GM12878 (cell line): ENCODE results near the gene DOCK9. TPM values are rescaled to one million over a fixed set of nuclear protein-coding genes. Genes with fewer than 3 reads are reported as not detected.

Experiments used
- ATAC-seq: fragments of 200-7000 bp; cut with Tn5 transposase; 3 replicates; pipeline ENCODE4 v1.9.1; 2020; ENCODE audit warnings: mild to moderate bottlenecking, moderate library complexity
- BruUV-seq: library from RNA; stranded (reverse); fragments of 400-500 nt; replicated peaks from 2 replicates; lab custom pipeline; 2021; lab: Mats Ljungman, UMichigan
- CTCF ChIA-PET: fragments of 300-600 bp; sonication (Branson Sonifier 250); formaldehyde crosslinking; extraction: SDS; loops from one replicate; lab custom pipeline; 2021; ENCODE audit warnings: inconsistent platforms; lab: Yijun Ruan, JAX
- POLR2A ChIA-PET: fragments of 350-600 bp; formaldehyde crosslinking; extraction: SDS; loops from one replicate; lab custom pipeline; 2021; ENCODE audit warnings: inconsistent platforms; lab: Charles Lee
- RAD21 ChIA-PET: fragments of 300-600 bp; sonication (Branson Sonifier 250); formaldehyde crosslinking; loops from one replicate; lab custom pipeline; 2023; ENCODE audit warnings: antibody characterized with exemption; ENCODE audit not compliant: unreplicated experiment; lab: Charles Lee
- SMC1A ChIA-PET: fragments of 300-600 bp; sonication (Branson Sonifier 250); formaldehyde crosslinking; loops from one replicate; lab custom pipeline; 2023; ENCODE audit not compliant: unreplicated experiment, uncharacterized antibody; lab: Charles Lee
- DNase-seq: peaks from one replicate; pipeline ENCODE4 v3.0.0-alpha.2; 2011; ENCODE audit warnings: low read depth, low spot score
- FAIRE-seq: peaks from 3 replicates; lab custom pipeline; 2011; peaks lifted over from hg19 to GRCh38; lab: Jason Lieb, UNC
- H2AFZ ChIP-seq: 2 replicates; pipeline ENCODE4 v1.6.0; 2011; ENCODE audit warnings: low read depth, low read length, control low read depth; ENCODE audit not compliant: control insufficient read depth
- H3K27ac ChIP-seq: 2 replicates; pipeline ENCODE4 v1.5.1; 2011; ENCODE audit warnings: control low read depth; ENCODE audit not compliant: control insufficient read depth, insufficient read depth
- H3K27me3 ChIP-seq, 2 experiments: replicated peaks in 1 of 2; 2 replicates each; pipeline versions ENCODE4 v1.6.0 to v1.6.1; 2011; ENCODE audit warnings: low read length in 1 of 2; ENCODE audit not compliant: control insufficient read depth in 2 of 2, insufficient read depth in 2 of 2
- H3K36me3 ChIP-seq, 2 experiments: 2 replicates each; pipeline ENCODE4 v1.5.1; 2011; ENCODE audit warnings: low read length in 1 of 2; ENCODE audit not compliant: control insufficient read depth in 2 of 2, insufficient read depth in 2 of 2
- H3K4me1 ChIP-seq: 2 replicates; pipeline ENCODE4 v1.6.1; 2011; ENCODE audit warnings: mild to moderate bottlenecking, low read length, moderate library complexity, mixed read lengths; ENCODE audit not compliant: control insufficient read depth, insufficient read depth
- H3K4me2 ChIP-seq: 2 replicates; pipeline ENCODE4 v1.6.0; 2011; ENCODE audit warnings: control low read depth; ENCODE audit not compliant: control insufficient read depth, insufficient read depth
- H3K4me3 ChIP-seq: fragments of 200-600 bp; sonication (generic); 2 replicates; pipeline ENCODE4 v1.5.1; 2016
- H3K79me2 ChIP-seq: 2 replicates; pipeline ENCODE4 v1.6.0; 2011; ENCODE audit warnings: low read length; ENCODE audit not compliant: control insufficient read depth, insufficient read depth
- H3K9ac ChIP-seq: 2 replicates; pipeline ENCODE4 v1.8.0; 2011; ENCODE audit warnings: low read length, control low read depth, mixed read lengths; ENCODE audit not compliant: control insufficient read depth, insufficient read depth
- H3K9me3 ChIP-seq: replicated peaks from 3 replicates; pipeline ENCODE4 v1.5.1; 2011; ENCODE audit warnings: mild to moderate bottlenecking, low read length; ENCODE audit not compliant: control insufficient read depth, insufficient read depth
- H4K20me1 ChIP-seq: 2 replicates; pipeline ENCODE4 v1.6.0; 2011; ENCODE audit not compliant: control insufficient read depth, insufficient read depth
- CUX1 ChIP-seq: IDR thresholded peaks from 2 replicates; pipeline ENCODE4 v1.6.1; 2012; ENCODE audit warnings: improper control_type of control experiment, low read depth, low read length; ENCODE audit not compliant: insufficient replicate concordance
- EP300 ChIP-seq, 2 experiments: fragments of 150-350 bp in 1 of 2; IDR thresholded peaks; 2 replicates each; pipeline ENCODE4 v1.6.1; 2011 to 2012; ENCODE audit warnings: low read depth in 2 of 2, low read length in 2 of 2, borderline replicate concordance in 1 of 2, improper control_type of control experiment in 1 of 2, inconsistent platforms in 1 of 2; ENCODE audit not compliant: control insufficient read depth in 1 of 2
- ESRRA ChIP-seq: IDR thresholded peaks from 2 replicates; pipeline ENCODE4 v1.6.1; 2012; ENCODE audit warnings: mild to moderate bottlenecking, low read length, improper control_type of control experiment
- RAD51 ChIP-seq: fragments of 450-650 bp; IDR thresholded peaks from 2 replicates; pipeline ENCODE4 v1.6.1; 2016; ENCODE audit warnings: moderate library complexity, mild to moderate bottlenecking, inconsistent platforms
- USF2 ChIP-seq: IDR thresholded peaks from 2 replicates; pipeline ENCODE4 v1.6.1; 2011; ENCODE audit warnings: low read depth, low read length, improper control_type of control experiment, borderline replicate concordance
- WGBS: methylation state at CpG from one replicate; pipeline ENCODE4 v1.1.6; 2016; ENCODE audit warnings: low lambda C conversion rate; ENCODE audit not compliant: insufficient replicate concordance, insufficient coverage; ENCODE audit errors: missing lambda C conversion rate; 5-methylcytosine and 5-hydroxymethylcytosine counted together
- in situ Hi-C: fragments of 300-500 bp; cut with MboI; formaldehyde crosslinking; loops from 9 replicates; pipeline ENCODE4 v1.14.3; 2018; ENCODE audit warnings: mixed read lengths
- intact Hi-C: fragments of 100-400 bp; cut with micrococcal nuclease; formaldehyde crosslinking; loops from one replicate; pipeline ENCODE4 v1.14.2; 2022; ENCODE audit not compliant: unreplicated experiment
- polyA plus RNA-seq, 11 experiments: library from polyadenylated mRNA; depleted of rRNA in 4 of 11; unstranded in 6 of 11; stranded (reverse) in 5 of 11; fragments of >200 nt; fragmentation: Nextera tagmentation in 4 of 11; fragmentation: Illumina TruSeq in 1 of 11; extraction: Ambion mirVana in 4 of 11; extraction: Trizol in 1 of 11; gene quantifications; 1 replicate in 1 of 11; 2 replicates in 10 of 11; pipeline versions ENCODE4 v1.2.1 to v1.2.3, GENCODE V29; 2011 to 2016; ENCODE audit warnings: inconsistent platforms in 2 of 11, missing spikeins in 2 of 11, low read depth in 1 of 11
- total RNA-seq, 4 experiments: library from RNA; depleted of rRNA in 3 of 4; stranded (reverse); fragments of >200 nt in 3 of 4; fragmentation: Illumina TruSeq in 1 of 4; extraction: Trizol in 1 of 4; gene quantifications; 2 replicates each; pipeline versions ENCODE4 v1.2.1 to v1.2.3, GENCODE V29; 2013 to 2021
- TF ChIP-seq, protein P1 (sequence below): fragments of 450-650 bp; IDR thresholded peaks from 2 replicates; pipeline ENCODE4 v1.6.1; 2017; ENCODE audit warnings: mild to moderate bottlenecking, moderate library complexity
- TF ChIP-seq, protein P2 (sequence below): fragments of 450-650 bp; IDR thresholded peaks from 2 replicates; pipeline ENCODE4 v1.6.1; 2017; ENCODE audit warnings: mild to moderate bottlenecking, low read depth, inconsistent platforms; ENCODE audit not compliant: poor library complexity, severe bottlenecking

The DOCK9 gene
- total and polyA plus RNA-seq, 10 of the 15 experiments (the other 5 are each of a cell fraction or from before 2014, with no cell fraction given): 0.09 to 2.9 (median 0.74) TPM

- TF ChIP-seq, protein P1, sequence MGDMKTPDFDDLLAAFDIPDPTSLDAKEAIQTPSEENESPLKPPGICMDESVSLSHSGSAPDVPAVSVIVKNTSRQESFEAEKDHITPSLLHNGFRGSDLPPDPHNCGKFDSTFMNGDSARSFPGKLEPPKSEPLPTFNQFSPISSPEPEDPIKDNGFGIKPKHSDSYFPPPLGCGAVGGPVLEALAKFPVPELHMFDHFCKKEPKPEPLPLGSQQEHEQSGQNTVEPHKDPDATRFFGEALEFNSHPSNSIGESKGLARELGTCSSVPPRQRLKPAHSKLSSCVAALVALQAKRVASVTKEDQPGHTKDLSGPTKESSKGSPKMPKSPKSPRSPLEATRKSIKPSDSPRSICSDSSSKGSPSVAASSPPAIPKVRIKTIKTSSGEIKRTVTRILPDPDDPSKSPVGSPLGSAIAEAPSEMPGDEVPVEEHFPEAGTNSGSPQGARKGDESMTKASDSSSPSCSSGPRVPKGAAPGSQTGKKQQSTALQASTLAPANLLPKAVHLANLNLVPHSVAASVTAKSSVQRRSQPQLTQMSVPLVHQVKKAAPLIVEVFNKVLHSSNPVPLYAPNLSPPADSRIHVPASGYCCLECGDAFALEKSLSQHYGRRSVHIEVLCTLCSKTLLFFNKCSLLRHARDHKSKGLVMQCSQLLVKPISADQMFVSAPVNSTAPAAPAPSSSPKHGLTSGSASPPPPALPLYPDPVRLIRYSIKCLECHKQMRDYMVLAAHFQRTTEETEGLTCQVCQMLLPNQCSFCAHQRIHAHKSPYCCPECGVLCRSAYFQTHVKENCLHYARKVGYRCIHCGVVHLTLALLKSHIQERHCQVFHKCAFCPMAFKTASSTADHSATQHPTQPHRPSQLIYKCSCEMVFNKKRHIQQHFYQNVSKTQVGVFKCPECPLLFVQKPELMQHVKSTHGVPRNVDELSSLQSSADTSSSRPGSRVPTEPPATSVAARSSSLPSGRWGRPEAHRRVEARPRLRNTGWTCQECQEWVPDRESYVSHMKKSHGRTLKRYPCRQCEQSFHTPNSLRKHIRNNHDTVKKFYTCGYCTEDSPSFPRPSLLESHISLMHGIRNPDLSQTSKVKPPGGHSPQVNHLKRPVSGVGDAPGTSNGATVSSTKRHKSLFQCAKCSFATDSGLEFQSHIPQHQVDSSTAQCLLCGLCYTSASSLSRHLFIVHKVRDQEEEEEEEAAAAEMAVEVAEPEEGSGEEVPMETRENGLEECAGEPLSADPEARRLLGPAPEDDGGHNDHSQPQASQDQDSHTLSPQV: no peak
These were observed 132.1 kb downstream of the DOCK9 start (continued) for GRCh38 chr13:98845742-98846141.

DNA sequence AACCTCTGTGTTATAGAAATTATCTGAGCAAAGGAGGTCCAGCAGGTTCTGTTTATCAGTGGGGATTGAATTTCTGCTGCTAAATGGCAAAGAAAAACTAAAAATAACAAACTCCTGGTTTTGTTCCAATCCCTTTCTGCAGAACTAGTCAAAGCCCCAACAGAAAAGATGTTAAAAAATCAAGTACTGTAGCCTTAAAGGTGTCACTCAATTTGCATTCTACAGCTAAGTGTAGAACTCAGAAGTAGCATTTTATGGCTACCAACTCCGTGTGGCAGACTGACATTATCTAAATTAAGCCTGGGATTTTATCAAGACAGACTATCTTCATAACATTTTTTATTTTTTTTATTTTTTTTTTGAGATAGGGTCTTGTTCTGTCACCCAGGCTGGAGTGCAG is 133.8 kb downstream of the DOCK9 start:
- Histone ChIP-seq H2AFZ (no peak overlapping the region), H3K9ac (no peak overlapping the region), H3K36me3 (no peaks in the 10 kb centered on the region), H3K79me2 (no peaks in the 10 kb centered on the region), H3K4me1 (no peaks in the 10 kb centered on the region), H4K20me1 (no peaks in the 10 kb centered on the region), H3K4me2 (no peak overlapping the region), H3K4me3 (no peak overlapping the region), H3K9me3 (no peaks in the 10 kb centered on the region), H3K27ac (no peak overlapping the region), H3K27me3 (no peaks in the 10 kb centered on the region)
- intact Hi-C loops: loop anchor here (5.0 to 10.0 kb wide), 3 partner anchors 129 to 817 kb away; no protein-coding TSS in a partner anchor
- ChIA-PET CTCF (interaction anchor here (0.6 to 3.2 kb wide), 11 partner anchors 9 to 1861 kb away, joined by 3 to 27 read pairs (median 6); no protein-coding TSS in a partner anchor), POLR2A (no interaction called here), SMC1A (interaction anchor here (0.8 to 2.1 kb wide), 4 partner anchors 16 to 988 kb away, joined by 3 to 9 read pairs (median 4); no protein-coding TSS in a partner anchor), RAD21 (interaction anchor here (0.8 to 3.5 kb wide), 5 partner anchors 14 to 1734 kb away, joined by 3 to 16 read pairs (median 4); no protein-coding TSS in a partner anchor)
- in situ Hi-C loops: loop anchor here (10.0 kb wide), 1 partner anchor 399 kb away; no protein-coding TSS in a partner anchor
- ATAC-seq (no peak), FAIRE-seq (no peak), DNase-seq (no peak)
- WGBS: 0% methylated on average over 1 of the region's 1 CpG
- BruUV-seq: no TSS peak
- TF ChIP-seq USF2 (no peak), RAD51 (no peak), ESRRA (no peak), CUX1 (no peak), EP300 (IDR thresholded peaks at IDR 0.05; ENCODE audit: borderline replicate concordance in 1 of 2, control insufficient read depth in 1 of 2, low read depth in 2 of 2, low read length in 2 of 2) (no peak)
- TF ChIP-seq, protein P2, sequence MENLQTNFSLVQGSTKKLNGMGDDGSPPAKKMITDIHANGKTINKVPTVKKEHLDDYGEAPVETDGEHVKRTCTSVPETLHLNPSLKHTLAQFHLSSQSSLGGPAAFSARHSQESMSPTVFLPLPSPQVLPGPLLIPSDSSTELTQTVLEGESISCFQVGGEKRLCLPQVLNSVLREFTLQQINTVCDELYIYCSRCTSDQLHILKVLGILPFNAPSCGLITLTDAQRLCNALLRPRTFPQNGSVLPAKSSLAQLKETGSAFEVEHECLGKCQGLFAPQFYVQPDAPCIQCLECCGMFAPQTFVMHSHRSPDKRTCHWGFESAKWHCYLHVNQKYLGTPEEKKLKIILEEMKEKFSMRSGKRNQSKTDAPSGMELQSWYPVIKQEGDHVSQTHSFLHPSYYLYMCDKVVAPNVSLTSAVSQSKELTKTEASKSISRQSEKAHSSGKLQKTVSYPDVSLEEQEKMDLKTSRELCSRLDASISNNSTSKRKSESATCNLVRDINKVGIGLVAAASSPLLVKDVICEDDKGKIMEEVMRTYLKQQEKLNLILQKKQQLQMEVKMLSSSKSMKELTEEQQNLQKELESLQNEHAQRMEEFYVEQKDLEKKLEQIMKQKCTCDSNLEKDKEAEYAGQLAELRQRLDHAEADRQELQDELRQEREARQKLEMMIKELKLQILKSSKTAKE: no peak
